RWPE2 (cell line): Measurements from ENCODE around the gene RHOU.

ENCODE experiments used
- ATAC-seq: fragments of 200-7000 bp; cut with Tn5 transposase; 3 replicates; pipeline ENCODE4 v1.9.1; 2021; ENCODE audit warnings: low read depth
- DNase-seq: peaks from one replicate; pipeline ENCODE4 v3.0.0-alpha.2; 2020; ENCODE audit warnings: low spot score
- H3K27ac ChIP-seq: fragments of 450-650 bp; 2 replicates; pipeline ENCODE4 v1.5.1; 2017; ENCODE audit warnings: mild to moderate bottlenecking; ENCODE audit not compliant: poor library complexity, severe bottlenecking
- H3K27me3 ChIP-seq: fragments of 250-450 bp; sonication (Bioruptor Pico); 2 replicates; pipeline ENCODE4 v1.5.1; 2021; ENCODE audit warnings: mild to moderate bottlenecking, moderate library complexity; ENCODE audit not compliant: insufficient read depth, poor library complexity, severe bottlenecking
- H3K36me3 ChIP-seq: fragments of 250-450 bp; sonication (Bioruptor Pico); 2 replicates; pipeline ENCODE4 v1.5.1; 2020; ENCODE audit warnings: low read depth, mild to moderate bottlenecking, moderate library complexity
- H3K4me1 ChIP-seq: fragments of 250-450 bp; sonication (Bioruptor Pico); 2 replicates; pipeline ENCODE4 v1.5.1; 2021; ENCODE audit warnings: mild to moderate bottlenecking, moderate library complexity; ENCODE audit not compliant: insufficient read depth, poor library complexity, severe bottlenecking
- H3K4me3 ChIP-seq: fragments of 250-450 bp; sonication (Bioruptor Pico); 2 replicates; pipeline ENCODE4 v1.5.1; 2021; ENCODE audit warnings: mild to moderate bottlenecking, moderate library complexity; ENCODE audit not compliant: severe bottlenecking
- H3K9me3 ChIP-seq: fragments of 250-450 bp; sonication (Bioruptor Pico); 2 replicates; pipeline ENCODE4 v1.5.1; 2021; ENCODE audit warnings: mild to moderate bottlenecking, moderate library complexity; ENCODE audit not compliant: severe bottlenecking
- CTCF ChIP-seq: fragments of 450-650 bp; IDR thresholded peaks from one replicate; pipeline ENCODE4 v1.5.1; 2017; ENCODE audit warnings: mild to moderate bottlenecking, moderate library complexity; ENCODE audit not compliant: poor library complexity, severe bottlenecking

The RHOU gene

DNA sequence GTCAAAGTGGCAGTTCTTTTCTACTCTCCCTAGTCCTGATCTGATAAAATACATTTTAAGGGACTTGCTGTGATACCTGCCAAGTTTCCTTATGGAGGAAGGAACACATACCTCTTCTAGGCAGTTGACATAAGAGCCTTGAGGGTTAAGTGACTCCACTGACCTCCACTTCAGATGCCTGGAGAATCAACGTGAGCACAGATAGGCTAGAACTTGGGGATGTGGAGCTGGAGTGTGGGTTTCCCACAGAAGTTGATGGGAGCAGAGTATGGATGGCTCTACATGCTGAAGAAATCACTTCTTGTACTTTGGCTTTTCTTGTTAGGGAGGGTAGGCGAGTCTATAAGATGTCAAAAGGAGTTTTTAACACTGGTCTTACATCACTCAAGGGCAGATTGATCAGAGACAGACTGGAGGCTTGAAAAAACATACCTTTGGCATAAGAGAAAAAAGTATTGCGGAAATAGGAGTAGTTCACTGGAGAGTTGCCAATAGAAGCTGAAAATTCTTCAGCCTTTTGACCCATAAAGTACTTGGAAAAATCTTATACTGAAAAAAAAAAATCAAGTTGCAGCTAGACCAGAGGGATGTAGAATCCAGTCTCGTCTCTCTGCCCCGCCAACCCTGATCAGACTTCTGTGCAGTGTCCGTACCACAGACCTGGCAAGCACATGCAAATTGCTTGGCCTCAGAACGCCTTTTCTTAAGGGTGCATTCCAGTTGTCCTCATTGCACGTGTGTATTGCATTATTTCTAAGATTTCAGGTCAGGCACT, 5.5 kb downstream of the RHOU start:
- H3K4me1 ChIP-seq, result no peaks in the 10 kb centered on the region
- no peaks in the 10 kb centered on the region for H3K36me3 ChIP-seq
- no peaks in the 10 kb centered on the region for H3K9me3 ChIP-seq
- no peak overlapping the region for H3K27ac ChIP-seq
- H3K27me3 ChIP-seq, result peaks cover 8% of the 10 kb centered on the region
- TF ChIP-seq CTCF, result no peak
- no peak overlapping the region for H3K4me3 ChIP-seq
- ATAC-seq, result no peak
- DNase-seq, result no peak

GRCh38 chr1:228742281-228742860, 7.1 kb downstream of the RHOU start:
- DNase-seq, result no peak
- no peak for TF ChIP-seq CTCF
- H3K27ac ChIP-seq, result no peak overlapping the region

DNA sequence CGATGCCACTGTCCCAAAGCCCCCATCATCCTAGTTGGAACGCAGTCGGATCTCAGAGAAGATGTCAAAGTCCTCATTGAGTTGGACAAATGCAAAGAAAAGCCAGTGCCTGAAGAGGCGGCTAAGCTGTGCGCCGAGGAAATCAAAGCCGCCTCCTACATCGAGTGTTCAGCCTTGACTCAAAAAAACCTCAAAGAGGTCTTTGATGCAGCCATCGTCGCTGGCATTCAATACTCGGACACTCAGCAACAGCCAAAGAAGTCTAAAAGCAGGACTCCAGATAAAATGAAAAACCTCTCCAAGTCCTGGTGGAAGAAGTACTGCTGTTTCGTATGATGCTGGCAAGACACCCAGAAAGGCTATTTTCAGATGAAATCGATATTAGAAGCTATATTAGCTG, 8.1 kb downstream of the RHOU start:
- no peak for TF ChIP-seq CTCF
- Histone ChIP-seq H3K27ac (no peak overlapping the region), H3K4me3 (no peak overlapping the region), H3K9me3 (no peaks in the 10 kb centered on the region), H3K27me3 (no peaks in the 10 kb centered on the region), H3K4me1 (no peaks in the 10 kb centered on the region), H3K36me3 (no peaks in the 10 kb centered on the region)
- DNase-seq (no peak), ATAC-seq (no peak)

More at GRCh38 chr1:228742281-228742860, 7.1 kb downstream of the RHOU start:
- Histone ChIP-seq H3K4me1 (no peaks in the 10 kb centered on the region), H3K27me3 (no peaks in the 10 kb centered on the region), H3K4me3 (no peak overlapping the region), H3K36me3 (no peaks in the 10 kb centered on the region), H3K9me3 (no peaks in the 10 kb centered on the region)
- ATAC-seq, result no peak

DNA sequence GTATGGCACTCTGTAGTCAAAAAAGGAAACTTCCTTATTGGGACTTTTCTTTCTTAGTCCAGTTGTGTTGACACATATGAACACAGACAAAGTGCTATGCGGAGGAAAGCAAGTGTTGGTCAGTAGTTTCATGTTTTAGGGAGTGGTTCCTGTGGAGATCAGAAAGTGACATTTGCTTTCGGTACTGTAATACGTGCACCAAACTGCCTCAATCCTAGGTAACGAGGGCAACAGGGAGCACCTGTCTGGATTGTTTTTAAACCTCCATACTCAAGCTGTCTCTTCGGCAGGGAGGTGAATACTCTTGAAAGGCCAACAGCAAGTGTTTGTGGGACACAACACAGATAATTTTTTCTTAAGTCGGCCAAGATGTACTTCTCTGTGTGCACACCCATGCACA, 9.1 kb downstream of the RHOU start:
- TF ChIP-seq CTCF, result no peak
- Histone ChIP-seq H3K4me1 (no peaks in the 10 kb centered on the region), H3K27me3 (peaks cover 3% of the 10 kb centered on the region), H3K9me3 (no peaks in the 10 kb centered on the region), H3K4me3 (no peak overlapping the region), H3K36me3 (no peaks in the 10 kb centered on the region), H3K27ac (no peak overlapping the region)
- no peak for DNase-seq
- no peak for ATAC-seq

DNA sequence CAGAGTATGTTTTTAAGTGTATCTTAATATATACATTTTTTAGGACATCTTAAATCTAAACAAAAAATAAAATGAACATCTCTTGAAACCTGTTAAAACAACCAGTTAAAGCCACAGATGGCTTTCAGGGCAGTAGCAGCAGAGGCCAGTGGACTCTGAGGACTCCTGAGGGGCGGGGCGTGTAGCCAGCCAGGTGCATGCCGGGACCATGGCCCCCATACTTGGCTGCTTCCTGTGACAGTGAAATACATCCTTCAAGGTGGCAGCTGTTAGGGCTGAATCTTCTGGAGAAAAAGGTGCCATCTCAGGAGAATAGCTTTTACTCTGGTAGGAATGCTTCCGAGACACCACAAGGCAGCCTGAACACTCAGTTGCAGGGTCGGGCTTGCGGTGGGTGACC, 9.6 kb downstream of the RHOU start:
- TF ChIP-seq CTCF, result no peak
- H3K4me1 ChIP-seq, result no peaks in the 10 kb centered on the region
- peaks cover 4% of the 10 kb centered on the region for H3K27me3 ChIP-seq
- no peaks in the 10 kb centered on the region for H3K9me3 ChIP-seq
- no peaks in the 10 kb centered on the region for H3K36me3 ChIP-seq
- H3K27ac ChIP-seq, result no peak overlapping the region
- no peak overlapping the region for H3K4me3 ChIP-seq
- ATAC-seq, result no peak
- no peak for DNase-seq
